ENCODE measurements around the gene ENO4.

The ENO4 gene

DNA sequence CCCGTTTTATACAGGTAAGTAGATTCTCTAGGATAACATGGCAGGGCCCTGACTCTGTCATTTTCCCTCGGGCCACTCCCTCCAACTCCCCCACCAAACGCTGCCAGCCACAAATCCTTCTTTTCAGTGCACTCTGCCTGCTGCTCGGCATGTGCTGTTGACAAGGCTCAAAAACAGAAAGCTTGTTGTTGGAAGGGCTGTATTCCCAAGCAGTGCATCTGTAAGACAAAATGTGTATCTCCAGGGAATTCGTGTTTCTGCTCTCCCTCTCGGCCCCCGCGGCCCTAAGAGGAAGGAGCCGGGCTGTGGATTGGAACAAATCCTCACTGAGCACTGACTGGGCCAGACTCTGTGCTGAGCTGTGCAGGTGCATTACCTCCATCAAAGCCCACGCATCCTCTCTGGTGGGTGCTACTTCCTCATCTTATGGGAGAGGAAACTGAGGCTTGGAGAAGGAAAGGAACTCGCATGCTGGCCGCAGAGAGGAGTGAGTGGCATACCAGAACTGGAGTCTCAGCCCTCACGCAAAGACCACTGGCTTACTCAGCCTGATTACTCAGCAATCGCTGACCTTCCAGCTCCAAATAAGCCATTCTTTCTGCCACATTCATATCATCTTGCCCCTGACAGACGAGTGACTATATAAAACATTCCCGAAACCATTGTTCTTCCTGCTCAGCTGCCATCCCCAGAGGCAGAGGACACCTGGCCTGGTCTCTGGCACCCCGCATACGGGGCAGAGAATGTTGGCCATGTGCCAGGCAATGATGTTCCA, 33.5 kb upstream of the ENO4 start:
- H3K4me2 ChIP-seq (ENCODE audit: low read length): no peak overlapping the region
- no peak overlapping the region for H3K27ac ChIP-seq (ENCODE audit: low read length)
- H2AFZ ChIP-seq (ENCODE audit: low read depth, low read length): no peak overlapping the region
- no peaks in the 10 kb centered on the region for H3K9me3 ChIP-seq (ENCODE audit: insufficient read depth, low read length)
- H4K20me1 ChIP-seq (ENCODE audit: insufficient read depth, low read length): no peaks in the 10 kb centered on the region
- no peaks in the 10 kb centered on the region for H3K4me1 ChIP-seq (ENCODE audit: low read length)
- H3K27me3 ChIP-seq (ENCODE audit: low read depth, low read length): no peaks in the 10 kb centered on the region
- no peaks in the 10 kb centered on the region for H3K36me3 ChIP-seq (replicated peaks; ENCODE audit: low read depth, low read length)
- no peak overlapping the region for H3K4me3 ChIP-seq (ENCODE audit: low read length)
- TF ChIP-seq, protein P1, sequence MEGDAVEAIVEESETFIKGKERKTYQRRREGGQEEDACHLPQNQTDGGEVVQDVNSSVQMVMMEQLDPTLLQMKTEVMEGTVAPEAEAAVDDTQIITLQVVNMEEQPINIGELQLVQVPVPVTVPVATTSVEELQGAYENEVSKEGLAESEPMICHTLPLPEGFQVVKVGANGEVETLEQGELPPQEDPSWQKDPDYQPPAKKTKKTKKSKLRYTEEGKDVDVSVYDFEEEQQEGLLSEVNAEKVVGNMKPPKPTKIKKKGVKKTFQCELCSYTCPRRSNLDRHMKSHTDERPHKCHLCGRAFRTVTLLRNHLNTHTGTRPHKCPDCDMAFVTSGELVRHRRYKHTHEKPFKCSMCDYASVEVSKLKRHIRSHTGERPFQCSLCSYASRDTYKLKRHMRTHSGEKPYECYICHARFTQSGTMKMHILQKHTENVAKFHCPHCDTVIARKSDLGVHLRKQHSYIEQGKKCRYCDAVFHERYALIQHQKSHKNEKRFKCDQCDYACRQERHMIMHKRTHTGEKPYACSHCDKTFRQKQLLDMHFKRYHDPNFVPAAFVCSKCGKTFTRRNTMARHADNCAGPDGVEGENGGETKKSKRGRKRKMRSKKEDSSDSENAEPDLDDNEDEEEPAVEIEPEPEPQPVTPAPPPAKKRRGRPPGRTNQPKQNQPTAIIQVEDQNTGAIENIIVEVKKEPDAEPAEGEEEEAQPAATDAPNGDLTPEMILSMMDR (IDR thresholded peaks at IDR 0.05; ENCODE audit: low read depth, low read length): no peak
- TF ChIP-seq EZH2phosphoT487 (IDR thresholded peaks at IDR 0.05; ENCODE audit: low read depth): no peak
- H3K79me2 ChIP-seq (ENCODE audit: low read length): no peaks in the 10 kb centered on the region
- no peak overlapping the region for H3K9ac ChIP-seq (ENCODE audit: low read length)

DNA sequence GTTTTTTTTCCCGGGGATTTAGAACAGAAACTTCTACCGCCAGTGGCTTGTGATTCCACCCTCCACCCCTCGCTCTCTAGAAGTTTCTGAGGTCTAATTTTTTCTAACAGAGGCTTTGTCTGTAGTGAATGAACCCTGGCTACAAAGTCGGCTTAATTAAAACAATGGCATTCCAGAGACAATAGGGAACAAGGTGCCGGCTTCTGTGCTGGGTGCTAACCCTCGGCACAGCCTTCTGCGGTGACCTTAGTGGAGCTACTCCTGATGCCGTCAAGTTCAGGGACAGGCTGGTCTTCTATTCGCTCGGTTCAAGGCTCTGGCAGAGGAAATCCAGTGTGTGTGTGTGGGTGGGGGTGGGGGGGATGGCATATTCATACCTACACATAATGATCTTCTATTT, 32.1 kb upstream of the ENO4 start:
- H3K9me3 ChIP-seq (ENCODE audit: insufficient read depth, low read length): no peaks in the 10 kb centered on the region
- no peak overlapping the region for H3K4me3 ChIP-seq (ENCODE audit: low read length)
- H3K4me2 ChIP-seq (ENCODE audit: low read length): no peak overlapping the region
- H3K9ac ChIP-seq (ENCODE audit: low read length): no peak overlapping the region
- H2AFZ ChIP-seq (ENCODE audit: low read depth, low read length): no peak overlapping the region
- no peaks in the 10 kb centered on the region for H3K27me3 ChIP-seq (ENCODE audit: low read depth, low read length)
- no peaks in the 10 kb centered on the region for H3K36me3 ChIP-seq (replicated peaks; ENCODE audit: low read depth, low read length)
- H3K79me2 ChIP-seq (ENCODE audit: low read length): no peaks in the 10 kb centered on the region
- TF ChIP-seq, protein P1 (IDR thresholded peaks at IDR 0.05; ENCODE audit: low read depth, low read length): no peak
- no peak for TF ChIP-seq EZH2phosphoT487 (IDR thresholded peaks at IDR 0.05; ENCODE audit: low read depth)
- no peaks in the 10 kb centered on the region for H4K20me1 ChIP-seq (ENCODE audit: insufficient read depth, low read length)
- no peak overlapping the region for H3K27ac ChIP-seq (ENCODE audit: low read length)
- no peaks in the 10 kb centered on the region for H3K4me1 ChIP-seq (ENCODE audit: low read length)

DNA sequence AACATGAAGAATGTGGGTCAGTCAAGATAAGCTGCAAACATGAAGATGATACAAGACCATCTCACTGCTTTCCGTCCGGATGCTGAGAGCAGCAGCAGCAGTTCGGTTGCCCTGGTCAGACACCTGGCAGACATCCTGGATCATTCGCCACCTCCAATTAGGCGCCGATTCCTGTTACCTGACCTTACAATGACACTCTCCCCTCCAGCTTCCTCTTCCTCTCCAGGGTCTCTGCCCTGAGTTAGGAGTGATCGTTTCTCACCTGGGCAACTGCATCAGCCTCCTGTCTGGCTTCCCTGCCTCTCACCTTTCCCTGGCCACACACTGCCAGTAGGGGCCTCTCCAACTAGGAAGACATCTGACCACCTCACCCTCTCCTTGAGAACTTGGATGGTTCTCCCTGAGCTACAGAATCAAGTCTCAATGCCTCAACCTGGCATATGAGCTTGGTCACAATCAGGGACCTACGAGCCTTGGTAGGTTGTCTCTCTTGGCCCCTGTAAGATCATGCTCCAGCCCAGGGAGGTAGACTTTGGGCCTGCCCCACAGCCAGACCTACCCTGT, 31.4 kb upstream of the ENO4 start:
- Histone ChIP-seq H3K4me2 (ENCODE audit: low read length) (no peak overlapping the region), H3K27ac (ENCODE audit: low read length) (no peak overlapping the region), H3K4me3 (ENCODE audit: low read length) (no peak overlapping the region), H3K79me2 (ENCODE audit: low read length) (no peaks in the 10 kb centered on the region), H3K9ac (ENCODE audit: low read length) (no peak overlapping the region), H3K4me1 (ENCODE audit: low read length) (no peaks in the 10 kb centered on the region), H2AFZ (ENCODE audit: low read depth, low read length) (no peak overlapping the region), H4K20me1 (ENCODE audit: insufficient read depth, low read length) (no peaks in the 10 kb centered on the region), H3K27me3 (ENCODE audit: low read depth, low read length) (no peaks in the 10 kb centered on the region), H3K9me3 (ENCODE audit: insufficient read depth, low read length) (no peaks in the 10 kb centered on the region), H3K36me3 (replicated peaks; ENCODE audit: low read depth, low read length) (no peaks in the 10 kb centered on the region)
- no peak for TF ChIP-seq EZH2phosphoT487 (IDR thresholded peaks at IDR 0.05; ENCODE audit: low read depth)
- TF ChIP-seq, protein P1 (IDR thresholded peaks at IDR 0.05; ENCODE audit: low read depth, low read length): no peak

DNA sequence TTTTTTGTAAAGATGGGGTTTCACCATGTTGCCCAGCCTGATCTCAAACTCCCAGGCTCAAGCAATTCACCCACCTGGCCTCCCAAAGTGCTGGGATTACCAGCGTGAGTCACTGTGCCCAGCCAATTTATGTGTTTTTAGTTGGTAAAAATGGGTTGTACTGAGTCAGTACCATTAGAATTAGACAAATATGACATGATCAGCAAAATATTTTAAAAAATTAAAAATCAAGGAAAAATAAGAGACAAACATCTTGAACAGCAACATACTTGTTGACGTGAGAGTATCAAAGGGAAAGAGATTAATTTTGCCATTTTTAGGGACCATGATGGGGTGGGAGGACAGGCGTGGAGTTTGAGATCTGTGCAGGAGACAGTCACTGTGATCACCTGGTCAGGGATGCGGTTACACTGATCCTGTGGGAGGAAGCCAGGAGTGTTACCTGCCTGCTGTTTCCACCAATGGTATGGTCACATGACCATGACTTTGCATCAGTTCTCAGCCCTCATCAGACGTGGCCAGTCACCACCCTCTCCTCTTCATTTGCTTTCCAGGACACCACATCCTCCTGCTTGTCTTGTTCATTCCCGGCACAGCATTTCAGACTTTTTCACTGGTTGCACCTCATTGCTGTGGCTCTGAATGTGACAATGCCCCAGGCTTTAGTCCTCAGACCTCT, 29.2 kb upstream of the ENO4 start:
- Histone ChIP-seq H3K36me3 (replicated peaks; ENCODE audit: low read depth, low read length) (no peaks in the 10 kb centered on the region), H2AFZ (ENCODE audit: low read depth, low read length) (no peak overlapping the region), H4K20me1 (ENCODE audit: insufficient read depth, low read length) (no peaks in the 10 kb centered on the region), H3K9me3 (ENCODE audit: insufficient read depth, low read length) (no peaks in the 10 kb centered on the region), H3K4me2 (ENCODE audit: low read length) (no peak overlapping the region), H3K4me3 (ENCODE audit: low read length) (no peak overlapping the region), H3K9ac (ENCODE audit: low read length) (no peak overlapping the region), H3K79me2 (ENCODE audit: low read length) (no peaks in the 10 kb centered on the region), H3K27ac (ENCODE audit: low read length) (no peak overlapping the region), H3K27me3 (ENCODE audit: low read depth, low read length) (no peaks in the 10 kb centered on the region), H3K4me1 (ENCODE audit: low read length) (no peaks in the 10 kb centered on the region)
- TF ChIP-seq, protein P1 (IDR thresholded peaks at IDR 0.05; ENCODE audit: low read depth, low read length): no peak
- TF ChIP-seq EZH2phosphoT487 (IDR thresholded peaks at IDR 0.05; ENCODE audit: low read depth): no peak

All from OCI-LY3 (cell line).